GM12878 (cell line): ENCODE results near the gene ROBO4.

Experiments
- CTCF ChIP-seq, 3 experiments: IDR thresholded peaks in 2 of 3; conservative IDR thresholded peaks in 1 of 3; 2 replicates each; pipeline ENCODE4 v1.5.1; 2011; ENCODE audit warnings: low read depth in 3 of 3, low read length in 3 of 3, mild to moderate bottlenecking in 3 of 3, control low read depth in 2 of 3, moderate library complexity in 2 of 3, inconsistent platforms in 1 of 3, mixed read lengths in 1 of 3; ENCODE audit not compliant: control insufficient read depth in 2 of 3, insufficient read depth in 1 of 3; ENCODE audit errors: extremely low read depth in 1 of 3
- USF1 ChIP-seq: IDR thresholded peaks from 2 replicates; pipeline ENCODE4 v1.6.1; 2011; ENCODE audit warnings: borderline replicate concordance, low read depth, mild to moderate bottlenecking, moderate library complexity, mixed read lengths, low read length; ENCODE audit not compliant: insufficient read depth; ENCODE audit errors: extremely low read length

- TF ChIP-seq USF1 (no peak), CTCF (IDR thresholded peaks at IDR 0.05 in 2 of 3, conservative IDR thresholded peaks at IDR 0.05 in 1 of 3; ENCODE audit: control insufficient read depth in 2 of 3, extremely low read depth in 1 of 3, insufficient read depth in 1 of 3, low read depth in 3 of 3, low read length in 3 of 3) (no peak)
These were observed 34.4 kb downstream of the ROBO4 start for GRCh38 chr11:124863137-124863825.
